Small intestine (tissue), 4 donors: Measurements from ENCODE around the gene ANKRD55. TPM values are rescaled to one million over a fixed set of nuclear protein-coding genes. Genes with fewer than 3 reads are reported as not detected.

Source experiments
- polyA plus RNA-seq, 4 donors: library from polyadenylated mRNA; stranded (reverse) in 3 of 4; unstranded in 1 of 4; fragments of 200-250 nt in 3 of 4; fragments of 120-200 nt in 1 of 4; gene quantifications; one replicate each; pipeline versions ENCODE4 v1.2.1 to v1.2.3, GENCODE V29; 2013
- donor health status: healthy with polysubstance abuse.
- donor health status: Bipolar disorder and iron deficiency.
- donor health status: healthy.

Gene ANKRD55
- polyA plus RNA-seq, 4 donors = 0.10 to 0.13 TPM; not detected in 2

Other genes starting within 250 kb of the ANKRD55 start
- gene IL6ST, start 238.4 kb downstream of the ANKRD55 start, polyA plus RNA-seq = 10 to 100 TPM in 2 of 4 donors, 1 to 10 TPM in 2; 6.5 to 49.3 (median 16.5) TPM